ENCODE data around the gene COPG2.

Gene COPG2

GRCh38 chr7:130492523-130493274 is 175.8 kb downstream of the COPG2 start:
- no peak for DNase-seq

- DNase-seq, result peak in 1 of 2 experiments; percentile 10
Measured at GRCh38 chr7:130491841-130492522, 176.6 kb downstream of the COPG2 start, which contains the start of gene MEST. Gene MEST, plus strand, starts transcription at chr7:130492085. Its CDS starts 229 bp downstream, at chr7:130492314.

- DNase-seq, result peak in 1 of 2 experiments; percentile 8
Measured at GRCh38 chr7:130490888-130491804, 177.4 kb downstream of the COPG2 start.

GRCh38 chr7:130490311-130490791 is 178.2 kb downstream of the COPG2 start:
- DNase-seq, result peak; percentile 5 to 56

- DNase-seq, result peak in 1 of 2 experiments; percentile 15
Measured at GRCh38 chr7:130489140-130489983, 179.2 kb downstream of the COPG2 start.

- DNase-seq, result no peak
Measured at GRCh38 chr7:130488392-130489139, 180.0 kb downstream of the COPG2 start.

GRCh38 chr7:130486954-130487436 is 181.6 kb downstream of the COPG2 start:
- DNase-seq, result no peak

GRCh38 chr7:130486114-130486953 is 182.2 kb downstream of the COPG2 start:
- DNase-seq, result peak; percentile 49 to 87

GRCh38 chr7:130485734-130486113 is 182.8 kb downstream of the COPG2 start:
- no peak for DNase-seq

GRCh38 chr7:130483031-130483430 is 185.5 kb downstream of the COPG2 start:
- no peak for DNase-seq

- DNase-seq, result no peak
Measured at GRCh38 chr7:130481898-130482297, 186.7 kb downstream of the COPG2 start.

GRCh38 chr7:130479716-130480400 is 188.7 kb downstream of the COPG2 start:
- no peak for DNase-seq

- no peak for DNase-seq
Measured at GRCh38 chr7:130478991-130479390, 189.6 kb downstream of the COPG2 start.

GRCh38 chr7:130476297-130477150 is 192.0 kb downstream of the COPG2 start:
- no peak for DNase-seq

GRCh38 chr7:130475776-130476175 is 192.8 kb downstream of the COPG2 start:
- DNase-seq, result no peak

- no peak for DNase-seq
Measured at GRCh38 chr7:130473876-130474275, 194.7 kb downstream of the COPG2 start.

GRCh38 chr7:130473289-130473688 is 195.3 kb downstream of the COPG2 start:
- DNase-seq, result no peak

GRCh38 chr7:130471974-130472373 is 196.6 kb downstream of the COPG2 start:
- DNase-seq, result no peak

Data from NCI-H446 (cell line).